ENCODE results near the gene PACS2.

Gene PACS2

DNA sequence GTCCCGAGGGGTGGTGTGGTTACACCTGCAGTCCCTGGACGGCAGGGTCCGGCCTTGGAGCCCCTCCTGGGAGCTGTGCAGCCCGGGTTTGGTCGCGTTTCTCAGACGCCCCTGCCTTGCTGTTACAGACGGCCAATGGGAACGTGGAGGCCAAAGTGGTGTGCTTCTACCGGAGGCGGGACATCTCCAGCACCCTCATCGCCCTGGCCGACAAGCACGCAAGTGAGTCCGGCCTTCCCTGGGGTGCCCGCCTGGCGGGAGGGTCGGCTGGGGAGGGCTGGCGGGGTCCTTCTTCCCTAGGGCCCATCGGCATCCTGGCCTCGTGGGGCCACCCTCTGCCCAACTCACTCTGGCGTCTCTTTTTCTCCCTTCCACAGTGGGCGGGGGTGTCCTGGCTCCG, 130.7 kb downstream of the PACS2 start:
- no peaks in the 10 kb centered on the region for H3K9me3 ChIP-seq (ENCODE audit: control insufficient read depth in 5 of 5, low read length in 5 of 5)
- H3K36me3 ChIP-seq (ENCODE audit: control insufficient read depth in 5 of 5, insufficient read depth in 5 of 5, low read length in 5 of 5) = peaks cover 0 to 45% (median 18%) of the 10 kb centered on the region in 5 donors
- no peak overlapping the region for H3K4me3 ChIP-seq (ENCODE audit: low read depth in 1 of 5, low read length in 5 of 5)
- no peak overlapping the region for H3K9ac ChIP-seq (ENCODE audit: low read length in 5 of 5)
- peaks cover 0 to 19% (median 11%) of the 10 kb centered on the region in 5 donors for H3K4me1 ChIP-seq (ENCODE audit: control insufficient read depth in 5 of 5, insufficient read depth in 5 of 5, low read length in 5 of 5)
- no peaks in the 10 kb centered on the region for H3K27me3 ChIP-seq (ENCODE audit: control insufficient read depth in 5 of 5, insufficient read depth in 4 of 5, low read length in 5 of 5)
- no peak overlapping the region for H3K27ac ChIP-seq (ENCODE audit: low read depth, low read length)

- no peaks in the 10 kb centered on the region for H3K27me3 ChIP-seq (ENCODE audit: control insufficient read depth in 5 of 5, insufficient read depth in 4 of 5, low read length in 5 of 5)
- no peak overlapping the region for H3K4me3 ChIP-seq (ENCODE audit: low read depth in 1 of 5, low read length in 5 of 5)
- H3K9ac ChIP-seq (ENCODE audit: low read length in 5 of 5) = no peak overlapping the region
- H3K27ac ChIP-seq (ENCODE audit: low read depth, low read length) = no peak overlapping the region
- H3K36me3 ChIP-seq (ENCODE audit: control insufficient read depth in 5 of 5, insufficient read depth in 5 of 5, low read length in 5 of 5) = peaks cover 0 to 46% (median 27%) of the 10 kb centered on the region in 5 donors
- H3K4me1 ChIP-seq (ENCODE audit: control insufficient read depth in 5 of 5, insufficient read depth in 5 of 5, low read length in 5 of 5) = peaks cover 0 to 17% (median 11%) of the 10 kb centered on the region in 5 donors
- H3K9me3 ChIP-seq (ENCODE audit: control insufficient read depth in 5 of 5, low read length in 5 of 5) = no peaks in the 10 kb centered on the region
Observed at GRCh38 chr14:105445901-105446845, 131.6 kb downstream of the PACS2 start.

GRCh38 chr14:105446971-105447370, 132.4 kb downstream of the PACS2 start:
- no peak overlapping the region for H3K4me3 ChIP-seq (ENCODE audit: low read depth in 1 of 5, low read length in 5 of 5)
- no peak overlapping the region for H3K9ac ChIP-seq (ENCODE audit: low read length in 5 of 5)
- H3K27ac ChIP-seq (ENCODE audit: low read depth, low read length) = no peak overlapping the region
- H3K9me3 ChIP-seq (ENCODE audit: control insufficient read depth in 5 of 5, low read length in 5 of 5) = no peaks in the 10 kb centered on the region
- H3K4me1 ChIP-seq (ENCODE audit: control insufficient read depth in 5 of 5, insufficient read depth in 5 of 5, low read length in 5 of 5) = peaks cover 0 to 17% (median 11%) of the 10 kb centered on the region in 5 donors
- peaks cover 0 to 51% (median 31%) of the 10 kb centered on the region in 5 donors for H3K36me3 ChIP-seq (ENCODE audit: control insufficient read depth in 5 of 5, insufficient read depth in 5 of 5, low read length in 5 of 5)
- no peaks in the 10 kb centered on the region for H3K27me3 ChIP-seq (ENCODE audit: control insufficient read depth in 5 of 5, insufficient read depth in 4 of 5, low read length in 5 of 5)
